Testis (tissue), 2 donors: Measurements from ENCODE around the gene MAML2.

ENCODE experiments used
- CTCF ChIP-seq, 3 experiments: fragments of 450-650 bp in 2 of 3; fragments of 200-600 bp in 1 of 3; sonication (generic) in 1 of 3; IDR thresholded peaks; one replicate each; pipeline ENCODE4 v1.5.1; 2016 to 2019; ENCODE audit warnings: antibody characterized with exemption in 3 of 3, mild to moderate bottlenecking in 2 of 3, moderate library complexity in 1 of 3
- POLR2A ChIP-seq: fragments of 450-650 bp; IDR thresholded peaks from one replicate; pipeline ENCODE4 v1.6.1; 2017; ENCODE audit warnings: antibody characterized with exemption, mild to moderate bottlenecking, moderate library complexity

DNA sequence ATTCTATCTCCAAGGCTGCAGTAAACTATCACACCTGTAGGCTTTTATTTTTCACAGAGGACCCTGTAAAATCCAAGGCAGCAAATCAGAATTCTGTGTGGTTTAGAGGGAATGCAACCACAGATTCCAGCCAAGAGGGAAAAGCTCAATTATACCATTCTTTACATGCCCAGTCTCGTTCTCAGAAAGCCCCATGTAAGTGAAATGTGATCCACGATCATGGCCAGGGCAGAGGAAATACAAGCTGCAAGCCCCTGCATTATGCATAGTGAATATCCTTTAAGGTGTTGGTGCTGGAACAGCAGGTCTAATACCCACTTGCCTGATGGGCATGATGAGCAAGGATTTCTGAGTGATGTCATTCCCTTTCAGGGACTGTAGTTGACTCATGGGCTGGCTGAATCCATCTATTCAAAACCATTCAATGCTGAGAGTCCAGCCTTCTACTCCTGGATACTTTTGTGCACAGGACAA is 220.4 kb downstream of the MAML2 start:
- TF ChIP-seq CTCF (IDR thresholded peaks at IDR 0.05) (no peak), POLR2A (no peak)
